Bone marrow (tissue), 2 donors: ENCODE measurements around the gene ANKRD34A.
A peak's percentile ranks its signal among the peaks of the same experiment; 100 is the strongest.
"Not testable (repeated sequence)": the region's sequence is repeated elsewhere in the genome, so short reads cannot be mapped to it uniquely, and the experiment has no call there.

Experiments
- DNase-seq, 2 donors: peaks; one replicate each; lab custom pipeline; 2025; lab: John Stamatoyannopoulos, UW

ANKRD34A gene

DNA sequence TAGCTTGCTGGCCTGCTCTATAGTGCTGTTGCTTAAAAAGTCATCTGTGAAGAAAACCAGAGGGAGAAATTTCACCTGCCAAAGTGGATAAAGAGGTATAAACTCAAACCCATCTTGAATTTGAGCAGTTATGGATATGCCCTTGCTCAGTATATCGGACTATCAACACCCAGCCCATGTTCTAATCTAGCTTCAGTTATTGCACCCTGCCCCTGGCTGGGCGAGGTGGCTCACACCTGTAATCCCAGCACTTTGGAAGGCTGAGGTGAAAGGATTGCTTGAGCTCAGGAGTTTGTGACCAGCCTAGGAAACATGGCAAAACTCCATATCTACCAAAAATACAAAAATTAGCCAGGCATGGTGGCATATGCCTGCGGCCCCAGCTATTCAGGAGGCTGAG, 19.8 kb downstream of the ANKRD34A start:
- DNase-seq = no peak

- DNase-seq = no peak
These were observed 21.5 kb downstream of the ANKRD34A start for GRCh38 chr1:145942871-145943270.

DNA sequence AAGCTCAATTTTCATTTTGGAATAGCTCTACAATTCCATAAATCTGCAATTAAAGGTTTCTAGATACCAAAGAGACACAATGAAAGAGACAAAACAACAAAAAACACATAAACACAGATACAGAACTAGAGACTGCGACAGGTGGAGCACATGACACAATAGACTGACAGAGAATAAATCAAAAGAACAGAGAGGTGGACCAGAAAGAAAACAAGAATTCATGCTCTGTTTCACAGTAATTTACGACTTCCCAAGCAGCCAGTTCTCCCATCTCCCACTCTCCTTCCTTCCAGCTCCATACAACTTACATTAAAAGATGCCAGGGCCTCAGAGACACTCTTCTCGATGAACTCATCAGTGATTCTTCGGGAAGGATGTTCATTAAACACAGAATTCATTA, 22.0 kb downstream of the ANKRD34A start:
- no peak for DNase-seq

DNA sequence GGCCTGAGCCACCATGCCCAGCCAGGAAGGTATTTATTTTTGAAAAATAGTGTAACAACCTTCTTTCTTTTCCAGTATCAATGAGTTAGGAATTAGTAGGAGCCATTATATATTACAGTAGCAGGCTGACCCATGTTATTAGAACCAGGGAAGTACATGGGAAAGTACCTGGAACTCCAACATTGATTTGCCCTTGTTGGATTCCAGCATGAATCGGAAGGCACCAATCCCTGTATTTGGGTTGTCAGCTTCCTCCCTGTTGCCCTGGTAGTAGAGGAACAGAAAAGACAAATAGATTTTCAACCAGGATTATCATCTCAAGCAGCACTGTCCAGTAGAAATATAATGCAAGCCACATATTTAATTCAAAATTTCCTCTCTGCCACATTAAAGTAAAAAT, 26.9 kb downstream of the ANKRD34A start:
- DNase-seq = no peak

DNA sequence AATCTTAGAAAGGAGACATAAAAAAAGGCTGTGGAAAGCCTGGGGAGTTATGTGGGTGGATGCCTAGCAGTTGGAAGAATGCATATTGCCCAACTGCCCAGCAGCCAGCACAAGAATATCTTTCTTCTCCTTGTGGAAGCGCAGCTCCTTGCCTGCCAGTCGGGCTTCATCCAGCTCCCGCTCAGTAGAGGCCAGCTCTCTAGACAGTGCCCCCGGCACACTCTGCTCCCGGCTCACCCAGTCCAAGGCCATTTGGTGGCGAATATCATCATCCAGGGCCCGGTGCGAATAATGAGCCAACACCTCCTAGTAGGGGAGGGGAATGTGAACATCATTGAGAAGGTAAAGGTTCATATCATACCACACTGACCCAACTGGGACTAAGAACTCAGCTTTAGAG, 28.1 kb downstream of the ANKRD34A start:
- no peak for DNase-seq

GRCh38 chr1:145935708-145936107, 28.7 kb downstream of the ANKRD34A start:
- no peak for DNase-seq

DNA sequence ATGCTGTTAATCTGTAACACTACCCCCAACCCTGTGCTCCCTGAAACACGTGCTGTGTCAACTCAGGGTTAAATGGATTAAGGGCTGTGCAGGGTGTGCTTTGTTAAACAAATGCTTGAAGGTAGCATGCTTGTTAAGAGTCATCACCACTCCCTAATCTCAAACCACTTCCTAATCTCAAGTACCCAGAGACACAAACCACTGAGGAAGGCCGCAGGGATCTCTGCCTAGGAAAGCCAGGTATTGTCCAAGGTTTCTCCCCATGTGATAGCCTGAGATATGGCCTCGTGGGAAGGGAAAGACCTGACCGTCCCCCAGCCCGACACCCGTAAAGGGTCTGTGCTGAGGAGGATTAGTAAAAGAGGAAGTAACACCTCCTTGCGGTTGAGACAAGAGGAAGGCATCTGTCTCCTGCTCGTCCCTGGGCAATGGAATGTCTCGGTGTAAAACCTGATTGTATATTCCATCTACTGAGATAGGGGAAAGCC, 31.8 kb downstream of the ANKRD34A start:
- peak in 1 of 2 donors; percentile 68 for DNase-seq

GRCh38 chr1:145927916-145928643, 36.3 kb downstream of the ANKRD34A start:
- no peak for DNase-seq

- peak; percentile 89 to 99 for DNase-seq
These were observed 37.1 kb downstream of the ANKRD34A start, which contains the start of gene RBM8A for GRCh38 chr1:145927063-145927886. Gene RBM8A, minus strand, starts transcription at chr1:145927484. Its CDS starts 58 bp downstream, at chr1:145927426.

DNA sequence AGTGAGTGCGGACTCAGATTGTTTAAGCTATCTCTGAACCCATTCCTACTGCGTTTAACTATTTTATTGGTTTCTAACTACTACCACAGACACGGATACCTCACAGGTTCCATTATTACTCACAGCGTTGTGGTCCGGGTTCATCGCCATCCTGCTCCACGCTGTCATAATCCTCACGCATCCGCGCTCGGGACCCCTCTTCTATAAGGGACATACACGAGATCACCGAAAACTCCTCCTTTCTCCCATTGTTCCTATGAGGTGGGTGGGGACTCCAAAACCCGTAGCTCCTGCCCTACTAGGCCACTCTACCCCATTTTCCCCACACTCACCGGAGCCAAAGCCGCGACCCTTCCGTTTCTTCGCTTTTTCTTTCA, 37.7 kb downstream of the ANKRD34A start:
- peak in 1 of 2 donors; percentile 36 for DNase-seq

DNA sequence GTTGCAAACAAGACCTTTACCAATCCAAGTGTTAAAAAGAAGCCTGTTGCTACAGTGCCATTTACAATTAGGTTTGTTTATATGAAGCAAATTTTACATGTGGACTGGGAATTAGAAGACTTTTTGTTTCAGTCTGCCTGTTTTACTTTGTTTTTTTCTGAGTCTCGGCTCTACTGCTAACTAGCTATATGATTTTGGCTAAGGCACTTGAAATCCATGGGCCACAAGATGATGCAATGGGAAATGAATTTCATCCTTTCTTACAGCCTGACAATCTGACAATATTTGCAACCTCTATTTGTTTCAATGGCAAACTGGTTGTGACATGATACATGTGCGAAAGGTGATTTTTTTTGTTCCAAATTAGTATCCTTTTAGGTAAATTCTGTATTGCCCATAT, 42.1 kb downstream of the ANKRD34A start:
- DNase-seq = no peak

GRCh38 chr1:145920297-145920696, 44.1 kb downstream of the ANKRD34A start:
- not testable (repeated sequence) for DNase-seq

GRCh38 chr1:145918992-145919939, 45.1 kb downstream of the ANKRD34A start:
- no peak for DNase-seq

DNA sequence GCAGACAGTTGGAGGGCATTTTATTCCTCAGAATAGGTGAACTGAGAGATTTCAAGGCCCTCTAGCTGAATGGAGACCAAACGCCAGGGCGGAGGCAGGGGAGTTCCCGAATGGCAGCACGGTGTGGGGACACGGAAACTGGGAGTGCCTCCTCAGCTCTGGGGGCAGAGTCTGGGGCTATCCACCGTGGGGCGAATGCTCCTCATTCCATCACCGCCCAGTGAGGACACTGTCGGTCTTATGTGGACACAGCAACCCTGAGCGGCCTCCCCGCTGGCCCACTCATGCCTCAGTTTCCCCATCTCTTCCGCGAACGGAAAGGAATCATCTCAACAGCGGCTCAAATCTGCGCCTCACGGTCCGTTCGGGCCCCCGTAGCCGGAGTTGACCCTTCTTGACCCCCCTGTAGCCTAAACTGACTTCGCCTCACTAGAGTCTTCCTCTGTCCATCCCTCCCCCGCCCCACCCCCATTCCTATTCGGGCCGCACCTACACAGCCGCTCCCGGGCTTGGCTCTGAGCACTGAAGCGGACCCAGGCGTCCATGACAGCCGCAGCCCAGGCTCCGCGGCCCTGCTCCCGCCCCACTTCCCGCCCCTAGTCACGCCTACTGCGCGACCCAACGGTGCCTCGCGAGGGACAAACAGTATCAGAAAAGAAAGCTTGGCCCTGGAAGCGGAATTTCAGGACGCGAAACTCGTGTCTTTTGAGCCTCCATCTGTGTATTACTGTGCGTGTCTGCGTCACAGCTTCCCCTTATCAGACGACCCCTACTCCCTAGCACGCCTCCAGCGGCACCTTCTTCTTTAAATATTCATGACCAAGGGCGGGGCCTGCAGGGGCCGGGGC, 46.0 kb downstream of the ANKRD34A start, which contains the start of gene PEX11B:
Gene PEX11B (minus strand): TSS at position 574 of the 848 bp plus-strand sequence. CDS start 29 bp downstream, at position 545.
- peak; percentile 77 to 98 for DNase-seq

DNA sequence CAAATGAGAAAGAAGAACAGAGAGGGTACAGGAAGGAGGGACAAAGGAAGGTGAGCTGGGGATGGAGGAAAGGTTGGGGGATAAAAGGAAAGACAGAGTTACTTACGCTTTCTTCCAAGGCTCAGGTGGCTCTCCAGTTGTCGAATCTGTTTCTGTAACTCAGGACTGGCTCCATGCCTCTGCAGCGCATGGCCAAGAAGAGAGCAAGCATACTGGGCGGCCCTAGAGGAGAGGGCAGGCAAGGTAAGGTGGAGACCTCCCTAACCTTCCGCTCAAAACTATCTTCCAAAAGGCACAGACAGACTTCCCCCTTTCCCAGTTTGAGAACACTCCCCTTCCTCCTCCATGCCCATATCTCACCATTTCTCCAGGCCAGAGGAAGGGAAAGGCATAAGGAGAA, 46.8 kb downstream of the ANKRD34A start:
- DNase-seq = no peak

- DNase-seq = no peak
These were observed 47.6 kb downstream of the ANKRD34A start for GRCh38 chr1:145916745-145917144.

- no peak for DNase-seq
These were observed 52.2 kb downstream of the ANKRD34A start for GRCh38 chr1:145912128-145912641.
